Neural crest cell (in vitro differentiated cells): ENCODE measurements around the gene ADORA1. TPM values are rescaled to one million over a fixed set of nuclear protein-coding genes. Genes with fewer than 3 reads are reported as not detected.

Experiments
- DNase-seq: peaks from one replicate; pipeline ENCODE4 v3.0.0; 2021; ENCODE audit warnings: low read depth, mixed read lengths, low spot score
- H3K27ac Mint-ChIP-seq: one replicate; pipeline ENCODE4 v1.8.0; 2021; ENCODE audit warnings: mild to moderate bottlenecking, mixed read lengths; ENCODE audit not compliant: unreplicated experiment
- H3K27me3 Mint-ChIP-seq: 2 replicates; pipeline ENCODE4 v1.8.0; 2021; ENCODE audit warnings: low read depth, mild to moderate bottlenecking, mixed read lengths
- H3K36me3 Mint-ChIP-seq: 2 replicates; pipeline ENCODE4 v1.8.0; 2021; ENCODE audit warnings: low read depth, mild to moderate bottlenecking, mixed read lengths
- H3K4me1 Mint-ChIP-seq: 2 replicates; pipeline ENCODE4 v1.8.0; 2021; ENCODE audit warnings: mixed read lengths
- H3K4me3 Mint-ChIP-seq: one replicate; pipeline ENCODE4 v1.8.0; 2021; ENCODE audit warnings: mild to moderate bottlenecking, mixed read lengths
- H3K9me3 Mint-ChIP-seq: 2 replicates; pipeline ENCODE4 v1.8.0; 2021; ENCODE audit warnings: mixed read lengths
- total RNA-seq: library from RNA; stranded (reverse); gene quantifications from 2 replicates; pipeline ENCODE4 v1.2.1, GENCODE V29; 2021
- TF ChIP-seq, protein P1 (sequence below): fragments of 200-600 bp; sonication (generic); conservative IDR thresholded peaks from 2 replicates; pipeline ENCODE4 v1.5.0; 2021; ENCODE audit warnings: antibody characterized with exemption, mild to moderate bottlenecking

ADORA1 gene
- total RNA-seq, 1 donor from 2014 or later: 1.9 TPM

DNA sequence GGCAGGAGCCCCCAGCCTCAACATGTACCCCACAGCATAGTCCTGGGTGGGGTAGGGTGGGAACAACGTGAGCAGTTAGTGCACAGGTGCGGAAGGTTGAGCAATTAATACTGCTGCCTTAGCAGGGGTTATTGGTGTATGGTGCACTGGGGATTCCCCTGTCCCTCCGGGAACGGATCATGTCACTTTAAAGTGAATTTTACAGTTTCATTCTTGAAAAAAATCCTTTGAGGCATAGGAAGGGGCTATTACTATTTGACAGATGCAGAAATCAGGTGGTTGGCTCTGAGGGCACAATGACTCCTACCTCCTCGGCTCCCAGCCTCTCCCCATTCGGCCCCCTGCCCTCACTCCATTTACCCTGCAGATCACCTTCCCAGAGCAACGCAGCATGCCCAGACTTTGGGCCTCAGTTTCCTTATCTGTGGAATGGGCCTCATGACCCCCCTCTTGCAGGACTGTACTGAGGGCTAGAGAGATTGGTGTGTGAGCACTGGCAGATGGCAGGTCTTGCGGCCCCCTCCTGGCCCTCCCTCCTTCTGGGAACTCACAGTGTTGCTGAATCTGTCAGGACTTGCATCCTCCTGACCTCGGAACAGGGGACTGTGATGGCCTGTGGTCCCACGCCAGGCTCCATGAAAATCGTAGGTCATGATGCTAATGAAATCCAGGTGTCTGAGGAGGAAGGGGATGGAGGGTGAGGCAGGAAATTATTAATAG lies 53.2 kb downstream of the ADORA1 start:
- H3K27ac Mint-ChIP-seq: peak overlapping the region; percentile 54
- TF ChIP-seq, protein P1, sequence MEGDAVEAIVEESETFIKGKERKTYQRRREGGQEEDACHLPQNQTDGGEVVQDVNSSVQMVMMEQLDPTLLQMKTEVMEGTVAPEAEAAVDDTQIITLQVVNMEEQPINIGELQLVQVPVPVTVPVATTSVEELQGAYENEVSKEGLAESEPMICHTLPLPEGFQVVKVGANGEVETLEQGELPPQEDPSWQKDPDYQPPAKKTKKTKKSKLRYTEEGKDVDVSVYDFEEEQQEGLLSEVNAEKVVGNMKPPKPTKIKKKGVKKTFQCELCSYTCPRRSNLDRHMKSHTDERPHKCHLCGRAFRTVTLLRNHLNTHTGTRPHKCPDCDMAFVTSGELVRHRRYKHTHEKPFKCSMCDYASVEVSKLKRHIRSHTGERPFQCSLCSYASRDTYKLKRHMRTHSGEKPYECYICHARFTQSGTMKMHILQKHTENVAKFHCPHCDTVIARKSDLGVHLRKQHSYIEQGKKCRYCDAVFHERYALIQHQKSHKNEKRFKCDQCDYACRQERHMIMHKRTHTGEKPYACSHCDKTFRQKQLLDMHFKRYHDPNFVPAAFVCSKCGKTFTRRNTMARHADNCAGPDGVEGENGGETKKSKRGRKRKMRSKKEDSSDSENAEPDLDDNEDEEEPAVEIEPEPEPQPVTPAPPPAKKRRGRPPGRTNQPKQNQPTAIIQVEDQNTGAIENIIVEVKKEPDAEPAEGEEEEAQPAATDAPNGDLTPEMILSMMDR: no peak
- H3K27me3 Mint-ChIP-seq: no peaks in the 10 kb centered on the region
- no peak for DNase-seq
- H3K4me1 Mint-ChIP-seq: peaks cover 28% of the 10 kb centered on the region
- no peak overlapping the region for H3K4me3 Mint-ChIP-seq
- H3K36me3 Mint-ChIP-seq: no peaks in the 10 kb centered on the region
- no peaks in the 10 kb centered on the region for H3K9me3 Mint-ChIP-seq

DNA sequence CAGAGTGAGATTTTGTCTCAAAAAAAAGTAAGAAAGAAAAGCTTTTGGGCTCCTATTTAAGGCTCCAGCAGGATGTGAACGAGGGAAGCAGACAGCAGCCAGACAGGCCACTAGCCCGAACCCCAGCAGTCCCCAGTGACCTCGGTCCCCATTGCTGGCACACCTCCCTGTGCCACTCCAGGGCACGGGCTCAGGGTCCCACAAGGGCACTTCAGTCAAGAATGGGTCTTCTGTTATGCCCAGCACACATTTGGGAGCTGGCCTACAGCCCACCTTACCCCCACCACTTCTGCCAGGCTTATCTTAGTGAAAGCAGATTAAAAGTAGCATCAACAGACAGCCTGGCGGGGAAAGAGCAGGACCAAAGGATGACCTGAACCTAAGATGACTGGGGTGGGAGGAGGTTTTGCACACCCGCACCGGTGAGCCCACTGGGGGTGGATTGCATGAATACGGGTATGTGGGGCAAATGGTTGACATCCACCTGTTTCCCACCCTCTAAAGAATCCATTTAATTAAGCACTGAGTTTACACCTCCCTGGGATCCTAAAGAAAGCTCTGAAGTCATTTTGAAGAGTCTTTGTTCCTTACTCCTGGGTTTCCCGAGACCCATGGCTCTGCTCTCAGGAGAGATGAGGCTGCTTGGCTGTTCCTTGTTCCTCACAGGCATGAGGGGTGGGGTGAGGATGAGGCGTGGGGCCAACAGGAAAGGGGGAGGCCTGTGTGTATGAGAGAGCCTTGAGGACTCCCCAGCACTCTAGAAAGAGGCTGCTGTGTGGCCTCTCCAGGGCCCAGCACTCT lies 54.3 kb downstream of the ADORA1 start:
- Mint-ChIP-seq H3K4me1 (peaks cover 36% of the 10 kb centered on the region), H3K4me3 (no peak overlapping the region), H3K27me3 (no peaks in the 10 kb centered on the region), H3K36me3 (no peaks in the 10 kb centered on the region), H3K9me3 (no peaks in the 10 kb centered on the region), H3K27ac (no peak overlapping the region)
- TF ChIP-seq, protein P1: no peak
- DNase-seq: no peak

- Mint-ChIP-seq H3K9me3 (no peaks in the 10 kb centered on the region), H3K36me3 (no peaks in the 10 kb centered on the region), H3K27ac (no peak overlapping the region), H3K4me1 (peaks cover 36% of the 10 kb centered on the region), H3K27me3 (no peaks in the 10 kb centered on the region), H3K4me3 (no peak overlapping the region)
- TF ChIP-seq, protein P1: no peak
- DNase-seq: no peak
These were observed 54.9 kb downstream of the ADORA1 start for GRCh38 chr1:203182387-203182953.

DNA sequence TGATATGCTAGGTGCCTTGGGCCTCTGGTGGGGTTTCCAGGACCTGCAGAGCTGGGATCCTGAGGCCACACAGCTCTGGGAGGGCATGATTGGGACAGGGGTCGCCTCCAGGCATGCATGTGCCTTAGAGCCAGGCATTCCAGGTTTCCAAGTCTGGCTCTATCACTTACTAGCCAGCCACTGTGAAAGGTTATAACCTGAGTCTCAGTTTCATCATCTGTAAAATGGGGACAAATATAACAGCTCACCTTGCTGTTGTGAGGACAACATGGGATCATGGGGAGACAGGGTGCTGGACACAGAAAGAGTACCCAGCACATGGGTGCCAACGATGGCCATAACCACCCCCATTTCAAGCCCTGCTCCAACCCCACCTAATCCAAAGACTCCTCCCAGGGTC lies 56.3 kb downstream of the ADORA1 start:
- Mint-ChIP-seq H3K9me3 (no peaks in the 10 kb centered on the region), H3K36me3 (no peaks in the 10 kb centered on the region), H3K4me1 (peaks cover 34% of the 10 kb centered on the region), H3K27me3 (no peaks in the 10 kb centered on the region), H3K4me3 (no peak overlapping the region), H3K27ac (no peak overlapping the region)
- DNase-seq: no peak
- TF ChIP-seq, protein P1: no peak

GRCh38 chr1:203184467-203184866 lies 56.9 kb downstream of the ADORA1 start:
- H3K9me3 Mint-ChIP-seq: no peaks in the 10 kb centered on the region
- no peak for DNase-seq
- peaks cover 32% of the 10 kb centered on the region for H3K4me1 Mint-ChIP-seq
- no peak overlapping the region for H3K4me3 Mint-ChIP-seq
- H3K27ac Mint-ChIP-seq: no peak overlapping the region
- TF ChIP-seq, protein P1: no peak
- no peaks in the 10 kb centered on the region for H3K27me3 Mint-ChIP-seq
- no peaks in the 10 kb centered on the region for H3K36me3 Mint-ChIP-seq
